Hepatocyte (in vitro differentiated cells): ENCODE measurements around the gene JARID2.

Experiments
- CTCF ChIP-seq: fragments of 200-600 bp; sonication (generic); IDR thresholded peaks from 2 replicates; pipeline ENCODE4 v1.5.1; 2016; ENCODE audit warnings: antibody characterized with exemption, mild to moderate bottlenecking; ENCODE audit not compliant: poor library complexity
- EZH2 ChIP-seq: fragments of 200-600 bp; sonication (generic); IDR thresholded peaks from 2 replicates; pipeline ENCODE4 v1.6.1; 2016; ENCODE audit warnings: antibody characterized with exemption, mild to moderate bottlenecking, borderline replicate concordance
- EZH2phosphoT487 ChIP-seq: fragments of 200-600 bp; sonication (generic); IDR thresholded peaks from one replicate; pipeline ENCODE4 v1.6.1; 2018; ENCODE audit warnings: antibody characterized with exemption, mild to moderate bottlenecking, low read depth, moderate library complexity; ENCODE audit not compliant: unreplicated experiment, severe bottlenecking

- no peak for TF ChIP-seq CTCF
- TF ChIP-seq EZH2: no peak
- TF ChIP-seq EZH2phosphoT487: no peak
These were observed 145.6 kb downstream of the JARID2 start for GRCh38 chr6:15391500-15391899.
